Fibroblast of gingiva (primary cell): ENCODE results near the gene PLEKHJ1.
A peak's percentile ranks its signal among the peaks of the same experiment; 100 is the strongest.

Experiments used
- DNase-seq: peaks from one replicate; pipeline ENCODE4 v3.0.0-alpha.2; 2011; ENCODE audit warnings: low read depth

PLEKHJ1 gene

DNA sequence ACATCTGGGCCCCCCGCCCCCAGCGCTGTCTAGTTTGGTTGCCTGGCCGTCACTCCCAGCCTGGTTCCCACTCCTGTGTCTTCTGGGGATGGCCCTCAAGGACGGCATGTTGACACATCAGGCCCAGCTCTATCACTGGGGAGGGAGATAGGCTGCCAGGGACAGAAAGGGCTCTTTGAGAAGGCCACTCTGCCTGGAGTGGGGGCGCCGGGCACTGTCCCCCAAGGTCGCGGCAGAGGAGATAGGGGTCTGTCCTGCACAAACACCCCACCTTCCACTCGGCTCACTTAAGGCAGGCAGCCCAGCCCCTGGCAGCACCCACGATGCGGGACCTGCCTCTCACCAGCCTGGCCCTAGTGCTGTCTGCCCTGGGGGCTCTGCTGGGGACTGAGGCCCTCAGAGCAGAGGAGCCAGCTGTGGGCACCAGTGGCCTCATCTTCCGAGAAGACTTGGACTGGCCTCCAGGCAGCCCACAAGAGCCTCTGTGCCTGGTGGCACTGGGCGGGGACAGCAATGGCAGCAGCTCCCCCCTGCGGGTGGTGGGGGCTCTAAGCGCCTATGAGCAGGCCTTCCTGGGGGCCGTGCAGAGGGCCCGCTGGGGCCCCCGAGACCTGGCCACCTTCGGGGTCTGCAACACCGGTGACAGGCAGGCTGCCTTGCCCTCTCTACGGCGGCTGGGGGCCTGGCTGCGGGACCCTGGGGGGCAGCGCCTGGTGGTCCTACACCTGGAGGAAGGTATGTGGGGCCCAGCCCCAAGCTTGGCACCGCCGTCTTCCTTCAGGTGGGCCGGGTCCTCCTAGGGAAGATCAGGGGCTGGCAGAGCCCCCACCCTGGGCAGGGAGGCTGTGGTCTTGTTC lies 13.1 kb upstream of the PLEKHJ1 start, which contains the start of gene AMH:
Gene AMH (plus strand): TSS at position 314 of the 857 bp plus-strand sequence. CDS start 10 bp downstream, at position 324.
- no peak for DNase-seq

DNA sequence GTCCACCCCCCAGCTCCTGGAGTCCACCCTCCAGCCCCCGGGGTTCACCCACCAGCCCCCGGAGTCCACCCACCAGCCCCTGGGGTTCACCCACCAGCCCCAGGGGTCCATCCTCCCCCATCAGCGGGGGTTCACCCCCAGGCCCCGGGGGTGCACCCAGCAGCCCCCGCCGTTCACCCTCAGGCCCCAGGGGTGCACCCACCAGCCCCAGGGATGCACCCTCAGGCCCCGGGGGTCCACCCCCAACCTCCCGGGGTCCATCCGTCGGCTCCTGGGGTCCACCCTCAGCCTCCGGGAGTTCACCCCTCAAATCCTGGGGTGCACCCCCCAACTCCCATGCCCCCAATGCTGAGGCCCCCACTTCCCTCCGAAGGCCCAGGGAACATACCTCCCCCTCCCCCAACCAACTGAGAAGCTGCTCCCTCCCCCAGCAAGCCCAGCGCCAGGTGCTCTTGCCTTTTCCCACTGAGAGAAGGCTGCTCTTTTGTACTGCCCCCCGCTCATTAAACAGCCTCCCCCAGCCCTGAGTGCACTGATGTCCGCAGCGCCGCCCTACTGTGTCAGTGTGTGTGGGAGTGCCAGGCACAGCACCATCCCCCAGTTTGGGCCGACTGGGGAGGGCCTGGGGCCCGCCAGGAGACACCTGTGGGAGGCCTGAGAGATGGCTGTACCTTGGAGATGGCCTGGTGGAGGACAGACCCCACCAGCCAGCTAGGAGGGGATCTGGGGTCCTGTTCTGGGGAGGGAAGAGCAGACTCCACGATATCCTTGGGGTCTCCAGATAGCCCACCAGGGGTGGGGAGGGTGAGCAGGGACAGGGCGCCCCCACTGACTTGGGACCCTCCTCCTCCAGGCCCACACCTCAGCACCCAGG lies 12.2 kb upstream of the PLEKHJ1 start:
- no peak for DNase-seq

DNA sequence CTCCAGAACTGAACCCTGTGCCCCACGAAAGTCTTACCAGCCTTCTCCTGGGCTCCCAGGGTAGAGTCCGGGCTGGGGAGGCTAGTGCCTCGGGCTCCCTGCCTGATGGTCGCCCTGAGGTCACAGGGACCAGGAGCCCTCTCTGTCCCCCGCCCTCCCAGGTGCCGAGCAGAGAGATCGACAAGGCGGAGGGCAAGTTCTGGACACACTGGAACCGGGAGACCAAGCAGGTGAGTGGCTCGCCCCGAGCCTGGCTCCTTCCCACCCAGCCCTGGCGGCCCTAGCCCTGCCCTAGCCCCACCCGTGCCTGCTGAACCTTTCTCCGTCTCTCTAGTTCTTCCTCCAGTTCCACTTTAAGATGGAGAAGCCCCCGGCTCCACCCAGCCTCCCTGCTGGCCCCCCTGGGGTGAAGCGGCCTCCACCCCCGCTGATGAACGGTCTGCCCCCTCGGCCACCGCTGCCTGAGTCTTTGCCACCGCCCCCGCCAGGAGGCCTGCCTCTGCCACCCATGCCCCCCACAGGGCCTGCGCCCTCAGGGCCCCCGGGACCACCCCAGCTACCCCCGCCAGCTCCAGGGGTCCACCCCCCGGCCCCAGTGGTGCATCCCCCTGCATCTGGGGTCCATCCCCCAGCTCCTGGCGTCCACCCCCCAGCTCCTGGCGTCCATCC lies 11.4 kb upstream of the PLEKHJ1 start:
- DNase-seq: no peak

DNA sequence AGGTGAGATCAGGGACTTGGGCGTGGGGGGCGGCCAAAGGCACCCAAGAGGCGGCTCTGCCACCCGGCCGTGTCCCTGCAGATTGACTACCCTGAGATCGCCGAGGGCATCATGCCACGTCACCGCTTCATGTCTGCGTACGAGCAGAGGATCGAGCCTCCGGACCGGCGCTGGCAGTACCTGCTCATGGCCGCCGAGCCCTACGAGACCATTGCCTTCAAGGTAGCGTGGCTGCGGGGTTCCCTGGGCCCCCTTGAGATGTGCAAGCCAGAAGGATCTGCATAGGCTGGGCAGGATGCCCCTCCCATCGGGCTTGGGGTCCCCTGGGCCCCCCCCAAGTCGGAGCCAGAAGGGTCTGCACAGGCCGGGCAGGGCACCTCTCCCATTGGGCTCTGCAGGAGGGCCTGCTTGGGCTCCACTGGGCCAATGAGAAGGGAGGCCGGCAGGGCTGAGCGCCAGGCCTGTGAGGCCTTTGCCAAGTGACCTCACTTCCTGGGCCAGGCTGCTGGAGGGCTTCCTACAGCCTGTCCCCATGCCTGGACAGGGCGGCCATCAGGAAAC lies 10.8 kb upstream of the PLEKHJ1 start:
- peak; percentile 48 for DNase-seq

DNA sequence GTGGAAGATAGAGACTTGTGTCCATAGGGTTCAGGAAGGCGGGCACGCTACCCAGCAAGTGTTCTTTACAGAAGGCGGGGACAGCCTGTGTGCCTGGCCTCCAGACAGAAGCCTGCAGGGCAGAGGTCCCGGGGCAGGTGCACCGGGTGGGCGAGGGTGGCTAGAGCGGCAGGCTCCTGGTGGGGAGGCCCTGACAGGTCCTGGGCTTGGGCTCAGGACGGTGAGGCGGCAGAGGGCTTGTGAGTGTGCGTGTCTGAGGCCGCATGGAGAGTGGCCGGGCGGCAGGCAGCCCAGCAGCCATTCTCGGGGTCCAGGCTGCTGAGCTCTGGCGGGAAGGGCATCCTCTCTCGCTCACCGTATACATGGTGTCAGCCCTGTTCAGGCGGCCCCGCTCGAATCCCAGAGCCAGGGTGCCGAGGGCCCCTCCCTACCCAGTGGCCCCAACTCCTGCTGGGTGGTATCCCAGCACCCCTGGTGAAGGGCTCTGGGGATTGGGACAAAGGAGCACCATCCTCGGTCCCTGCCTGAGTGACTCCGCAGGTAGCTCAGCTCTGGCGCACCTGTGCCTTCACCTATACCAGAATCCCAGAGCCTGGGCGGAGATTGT lies 10.0 kb upstream of the PLEKHJ1 start:
- DNase-seq: no peak

DNA sequence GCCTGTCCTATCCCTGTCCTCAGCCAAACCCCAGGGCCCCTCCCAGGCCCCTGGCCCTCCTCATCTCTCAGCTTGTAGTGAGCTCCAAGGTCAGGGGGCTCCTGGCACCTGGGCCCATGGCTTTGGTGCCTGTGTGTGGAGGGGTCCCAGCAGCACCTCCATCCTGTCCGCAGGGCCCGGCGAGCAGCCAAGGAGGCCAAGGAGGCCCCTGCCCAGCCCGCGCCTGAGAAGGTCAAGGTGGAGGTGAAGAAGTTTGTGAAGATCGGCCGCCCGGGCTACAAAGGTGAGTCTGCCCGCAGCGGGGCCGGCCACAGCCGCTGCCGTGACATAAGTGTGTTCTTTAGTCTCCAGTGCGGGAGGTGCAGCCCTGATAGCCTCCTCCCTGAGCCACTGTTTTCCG lies 9.1 kb upstream of the PLEKHJ1 start:
- DNase-seq: no peak

DNA sequence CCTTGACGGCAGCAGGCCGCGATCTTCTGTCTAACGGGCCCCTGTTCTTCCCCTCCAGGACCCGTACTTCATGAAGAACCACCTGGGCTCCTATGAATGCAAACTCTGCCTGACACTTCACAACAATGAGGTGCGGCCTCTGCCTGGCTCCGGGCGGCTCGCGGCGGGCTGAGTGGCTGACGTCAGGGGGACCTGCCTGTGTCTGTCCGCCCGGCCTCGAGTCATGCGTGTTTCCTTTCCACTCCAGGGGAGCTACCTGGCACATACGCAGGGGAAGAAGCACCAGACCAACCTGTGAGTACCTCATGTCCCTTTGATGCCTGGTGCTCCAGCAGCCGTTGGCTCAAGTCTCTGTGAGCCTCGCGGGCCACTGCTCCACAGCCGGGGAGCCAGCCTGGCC lies 8.4 kb upstream of the PLEKHJ1 start:
- no peak for DNase-seq

DNA sequence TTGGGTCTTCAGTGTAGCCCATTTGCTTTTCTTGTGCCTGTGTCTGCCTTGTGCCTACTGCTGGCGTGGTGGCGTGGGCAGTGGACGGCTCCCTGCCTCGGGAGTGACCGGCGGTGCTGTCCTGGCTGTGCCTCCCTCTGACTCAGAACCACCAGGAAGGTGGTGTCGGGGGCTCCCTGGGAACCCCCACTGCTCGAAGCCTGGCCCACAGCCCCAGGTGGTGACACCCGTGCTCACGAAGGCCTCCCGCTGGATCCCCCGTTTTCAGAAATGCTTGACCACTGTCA lies 7.9 kb upstream of the PLEKHJ1 start:
- no peak for DNase-seq

DNA sequence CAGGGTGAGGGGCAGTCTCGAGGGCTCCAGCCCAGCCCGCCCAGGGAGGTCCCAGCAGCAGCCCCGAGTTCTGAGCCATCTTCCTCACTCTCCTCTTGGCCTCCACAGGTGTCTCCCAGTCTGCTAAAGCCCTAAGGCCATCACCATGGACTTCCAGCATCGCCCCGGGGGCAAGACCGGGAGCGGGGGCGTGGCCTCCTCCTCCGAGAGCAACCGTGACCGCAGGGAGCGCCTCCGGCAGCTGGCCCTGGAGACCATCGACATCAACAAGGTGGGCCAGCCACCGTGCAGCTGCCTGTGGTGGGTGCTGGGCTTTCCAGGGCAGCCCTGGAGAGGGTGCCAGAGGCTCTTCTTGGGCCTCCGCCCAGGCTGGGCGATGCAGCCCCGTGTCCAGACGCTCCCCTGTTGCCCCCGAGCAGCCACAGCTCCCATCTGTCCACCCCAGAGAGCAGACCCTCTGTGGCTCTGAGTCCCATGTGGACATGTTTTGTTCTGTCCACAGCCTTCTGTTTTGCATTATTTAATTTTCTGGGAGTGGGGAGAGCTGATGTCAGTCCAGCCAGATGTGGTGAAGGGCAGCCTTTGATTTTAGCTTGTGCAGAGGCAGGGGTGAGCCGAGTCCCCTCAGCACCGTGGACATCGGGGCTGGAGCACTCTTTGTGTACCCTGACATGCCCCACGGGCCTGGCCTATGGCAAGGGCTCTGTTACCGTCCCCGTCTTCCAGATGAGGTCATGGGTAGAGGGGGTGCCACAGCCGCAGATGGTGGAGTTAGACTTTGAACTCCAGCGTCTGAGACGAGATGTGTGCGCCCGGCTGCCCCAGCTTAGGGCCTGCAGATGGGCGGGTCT lies 7.4 kb upstream of the PLEKHJ1 start:
- DNase-seq: no peak

DNA sequence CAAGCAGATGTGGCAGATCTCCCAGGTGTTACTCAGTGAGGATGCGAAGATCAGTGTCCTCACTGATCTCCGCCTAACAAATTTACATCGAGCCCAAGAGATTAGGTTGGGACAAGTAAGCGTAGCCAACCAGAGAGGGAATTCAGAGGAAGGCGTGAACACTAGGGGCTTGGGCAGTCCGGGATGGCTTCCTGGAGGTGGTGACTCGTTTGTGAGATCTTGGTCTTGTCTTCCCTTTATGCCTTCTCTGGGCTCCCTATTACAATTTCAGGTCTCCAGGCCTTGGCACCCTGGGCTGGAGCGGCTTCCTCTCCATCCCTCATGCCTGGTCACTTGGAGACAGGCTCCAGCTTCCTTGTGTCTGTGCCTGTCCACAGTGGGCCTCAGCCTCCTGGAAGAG lies 6.7 kb upstream of the PLEKHJ1 start:
- no peak for DNase-seq

DNA sequence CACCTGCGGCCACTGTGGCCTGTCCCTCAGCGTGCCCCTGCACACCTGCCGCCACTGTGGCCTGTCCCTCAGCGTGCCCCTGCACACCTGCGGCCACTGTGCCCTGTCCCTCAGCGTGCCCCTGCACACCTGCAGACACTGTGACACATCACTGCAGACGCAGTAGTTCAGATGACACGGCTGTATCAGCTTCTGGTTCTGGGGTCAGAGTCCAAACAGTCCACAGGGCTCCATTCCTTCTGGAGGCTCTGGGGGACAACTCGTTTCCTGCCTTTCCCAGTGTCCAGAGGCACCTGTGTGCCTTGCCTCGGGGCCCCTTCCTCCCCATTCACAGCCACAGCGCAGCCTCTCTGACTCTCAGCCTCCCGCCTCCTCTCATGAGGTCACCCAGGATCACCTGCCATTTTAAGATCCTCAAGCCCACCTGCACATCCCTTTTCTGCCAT lies 6.0 kb upstream of the PLEKHJ1 start:
- DNase-seq: no peak

DNA sequence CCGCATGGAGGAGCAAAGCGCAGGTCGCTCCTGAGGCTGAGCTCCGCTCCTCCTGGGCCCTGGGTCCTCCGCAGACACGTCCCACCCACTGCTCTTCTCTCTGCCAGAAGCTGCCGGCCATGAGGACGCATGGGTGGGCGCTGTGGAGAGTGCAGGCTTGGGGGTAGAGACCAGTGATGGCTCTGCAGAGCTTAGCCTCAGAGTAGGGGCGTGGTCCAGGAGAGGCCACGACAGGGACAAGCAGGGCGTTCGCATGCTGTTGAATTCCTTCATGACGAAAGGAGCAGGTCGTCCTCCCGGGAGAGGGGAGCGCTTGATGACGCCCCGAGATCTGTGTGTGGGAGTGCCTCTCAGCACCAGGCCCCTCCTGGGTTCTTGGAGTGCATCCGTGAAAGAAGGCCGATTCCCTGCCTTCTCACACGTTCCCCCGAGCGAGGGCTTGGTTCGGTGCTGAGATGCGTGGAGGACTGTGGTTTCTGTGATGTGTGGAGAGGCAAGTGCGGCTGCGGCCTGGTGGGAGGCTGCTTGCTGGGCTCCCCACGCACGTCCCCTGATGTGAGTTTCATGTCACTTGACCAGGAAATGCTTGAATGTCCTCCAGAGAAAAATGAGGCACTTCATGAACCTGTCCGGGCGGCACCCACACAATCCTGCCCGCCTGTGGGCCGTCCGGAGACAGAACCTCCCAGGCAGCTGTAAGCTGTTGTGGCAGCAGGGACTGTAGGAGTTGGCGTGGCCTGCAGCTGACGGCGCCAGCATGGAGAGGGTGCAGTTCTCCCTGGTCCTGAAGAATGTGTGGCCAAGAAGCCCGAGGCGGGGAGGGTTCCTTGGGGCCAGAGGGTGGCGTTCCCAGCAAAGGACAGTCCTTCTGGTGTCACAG lies 5.0 kb upstream of the PLEKHJ1 start:
- DNase-seq: no peak

DNA sequence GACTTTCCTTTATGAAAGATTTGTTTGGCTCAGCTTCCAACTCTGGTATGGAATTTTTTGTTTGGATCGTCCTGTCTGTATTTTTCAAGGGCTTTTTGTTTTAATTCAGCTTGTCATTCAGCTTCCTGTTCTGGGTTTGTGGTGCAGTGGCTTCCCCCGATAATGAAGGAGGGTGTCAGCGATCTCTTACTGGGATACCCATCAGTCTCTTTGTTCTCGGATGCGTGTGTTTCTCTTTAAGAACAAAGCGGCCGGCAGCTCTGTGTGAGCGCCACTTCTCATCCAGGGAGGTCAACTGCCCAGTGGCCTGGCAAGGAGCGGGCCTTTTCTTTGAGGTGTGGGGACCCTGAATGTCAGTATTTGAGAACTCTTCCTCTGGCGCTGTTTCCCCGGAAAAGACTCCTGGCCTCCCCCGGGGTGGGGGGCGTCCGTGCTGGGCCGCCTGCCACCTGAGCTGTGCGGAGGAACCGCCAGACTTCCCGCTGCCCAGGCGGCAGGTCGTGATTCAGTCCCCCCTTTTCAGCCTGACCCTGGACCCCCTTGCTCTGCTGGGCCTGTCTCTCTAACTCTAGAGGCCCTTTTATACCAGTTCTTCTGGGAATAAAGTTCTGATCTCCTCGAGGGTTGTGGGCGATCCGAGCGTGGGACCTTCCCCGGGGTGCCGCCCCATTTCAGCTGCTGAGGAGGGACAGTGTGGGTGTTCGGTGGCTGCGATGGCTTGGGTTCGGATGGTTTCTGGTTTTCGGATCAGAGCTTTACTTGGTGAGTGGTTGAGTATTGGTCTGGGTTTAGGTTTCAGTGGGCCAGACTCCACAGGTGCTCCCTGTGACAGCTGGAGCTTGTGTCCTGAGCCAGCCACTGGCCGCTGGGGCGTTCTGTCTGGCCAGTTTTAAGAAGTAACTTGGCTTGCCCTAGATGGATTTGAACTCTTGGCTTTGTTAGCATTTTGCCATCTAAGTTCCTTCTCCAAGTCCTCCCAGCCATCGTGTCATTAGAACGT lies 3.9 kb upstream of the PLEKHJ1 start:
- DNase-seq: peak; percentile 40

DNA sequence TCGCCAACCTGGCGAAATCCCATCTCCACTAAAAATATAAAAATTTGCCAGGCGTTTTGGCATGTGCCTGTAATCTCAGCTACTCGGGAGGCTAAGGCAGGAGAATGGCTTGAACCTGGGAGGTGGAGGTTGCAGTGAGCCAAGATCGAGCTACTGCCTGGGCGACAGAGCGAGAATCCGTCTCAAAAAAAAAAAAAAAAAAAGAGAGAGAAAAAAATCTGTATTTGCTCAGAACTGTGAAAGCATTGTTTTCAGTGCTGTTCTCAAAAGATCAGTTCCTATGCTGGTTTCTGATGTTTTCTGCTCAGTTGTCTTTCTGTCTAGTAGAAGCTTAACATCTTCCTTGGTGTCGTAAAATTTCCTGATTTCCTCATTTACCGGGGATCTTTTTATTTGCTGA lies 3.0 kb upstream of the PLEKHJ1 start:
- no peak for DNase-seq

DNA sequence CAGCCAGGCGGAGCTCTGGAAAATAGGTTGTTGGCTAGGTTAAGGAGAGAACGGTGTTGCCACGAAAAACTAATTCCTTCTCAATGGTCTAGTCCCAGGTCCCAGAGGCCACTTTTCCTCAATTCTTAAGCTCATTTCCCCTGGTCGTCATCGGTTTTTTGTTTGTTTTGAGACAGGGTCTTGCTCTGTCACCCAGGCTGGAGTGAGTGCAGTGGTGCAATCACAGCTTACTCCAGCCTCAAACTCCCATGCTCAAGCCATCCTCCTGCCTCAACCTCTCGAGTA lies 1.7 kb upstream of the PLEKHJ1 start:
- no peak for DNase-seq

DNA sequence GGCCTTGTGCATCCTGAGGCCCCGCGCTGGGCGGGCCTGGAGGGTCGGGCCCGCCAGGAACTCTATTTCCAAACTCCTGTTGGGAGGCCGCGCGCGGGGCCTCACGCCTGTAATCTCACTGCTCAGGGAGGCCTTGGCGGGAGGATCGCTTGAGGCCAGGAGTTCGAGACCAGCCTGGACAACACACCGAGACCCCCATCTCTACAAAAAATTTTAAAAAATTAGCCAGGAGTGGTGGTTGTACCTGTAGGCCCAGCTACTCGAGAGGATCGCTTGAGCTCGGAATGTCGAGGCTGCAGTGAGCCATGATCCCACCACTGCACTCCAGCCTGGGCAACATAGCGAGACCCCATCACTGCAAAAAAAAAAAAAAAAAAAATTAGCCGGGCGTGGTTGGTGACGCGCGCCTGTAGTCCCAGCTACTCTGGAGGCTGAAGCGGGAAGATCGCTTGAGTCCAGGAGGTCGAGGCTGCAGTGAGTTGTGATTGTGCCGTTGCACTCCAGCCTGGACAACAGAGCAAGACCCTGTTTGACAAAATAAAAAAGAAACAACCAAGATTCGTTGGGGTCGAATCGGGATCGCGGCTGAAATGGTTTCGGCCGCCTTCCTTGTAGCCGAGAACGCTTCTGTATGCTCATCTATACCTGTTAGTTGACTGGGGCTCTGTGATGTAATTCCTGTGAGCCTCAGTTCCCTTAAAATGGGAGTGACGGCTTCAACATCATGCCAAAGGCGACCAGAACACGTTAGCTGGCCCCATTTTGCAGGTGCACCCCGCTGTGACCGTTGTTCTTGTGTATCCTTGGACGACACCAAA lies 1.1 kb upstream of the PLEKHJ1 start:
- DNase-seq: no peak

DNA sequence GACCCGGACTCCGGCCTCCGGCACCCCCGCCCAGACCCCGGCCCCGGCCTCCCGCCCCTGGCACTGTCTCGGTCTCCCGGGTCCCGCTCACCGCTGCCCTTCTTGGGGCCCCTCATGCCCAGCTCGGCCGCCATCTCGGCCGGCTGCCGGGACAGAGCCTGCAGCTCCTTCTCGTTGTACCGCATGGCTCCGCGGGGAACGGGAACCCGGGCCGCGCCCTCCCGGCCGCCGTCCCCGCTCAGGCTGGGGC lies 140 bp downstream of the PLEKHJ1 start:
- DNase-seq: no peak

DNA sequence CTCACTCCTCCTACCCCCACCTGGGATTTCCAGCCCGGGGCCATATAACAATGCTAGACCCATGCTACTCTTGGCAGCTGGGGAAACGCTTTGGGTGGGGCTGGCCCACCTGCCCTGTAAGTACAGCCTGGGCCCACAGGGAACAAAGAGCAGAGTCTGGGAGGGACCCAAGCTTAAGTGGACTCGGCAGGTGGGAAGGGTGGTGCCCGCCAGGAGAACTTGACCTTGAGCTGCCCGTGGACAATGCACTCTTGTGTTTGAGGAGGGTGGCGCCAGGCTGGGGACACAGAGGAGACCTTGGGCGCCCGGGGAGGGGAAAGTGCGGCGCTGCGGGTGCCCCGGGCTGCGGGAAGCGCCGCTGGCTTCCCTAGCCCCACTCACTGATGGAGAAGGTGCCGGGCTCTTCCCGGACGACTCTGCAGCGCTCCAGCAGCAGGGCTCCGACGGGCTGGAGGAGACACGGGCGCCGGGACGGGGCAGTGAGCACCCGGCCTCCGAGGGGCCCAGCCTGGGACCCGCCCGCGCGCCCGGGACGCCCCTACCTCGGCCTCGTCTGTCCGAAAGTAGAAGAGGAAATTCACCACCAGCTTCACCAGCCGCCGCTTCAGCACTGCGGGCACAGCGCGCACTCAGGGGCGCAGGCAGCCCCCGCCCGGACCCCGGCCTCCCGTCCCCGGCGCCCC lies 607 bp downstream of the PLEKHJ1 start:
- DNase-seq: no peak
